WI38 (cell line): Measurements from ENCODE around the gene PHF24.

Experiments
- H3K4me3 ChIP-seq: 2 replicates; pipeline ENCODE4 v1.5.1; 2011; ENCODE audit warnings: low read depth, mild to moderate bottlenecking, control low read depth, low read length
- TF ChIP-seq, protein P1 (sequence below): IDR thresholded peaks from 2 replicates; pipeline ENCODE4 v1.5.1; 2012; ENCODE audit warnings: low read depth, mild to moderate bottlenecking, control low read depth, low read length

PHF24 gene

GRCh38 chr9:34984049-34984448, 26.0 kb downstream of the PHF24 start:
- TF ChIP-seq, protein P1, sequence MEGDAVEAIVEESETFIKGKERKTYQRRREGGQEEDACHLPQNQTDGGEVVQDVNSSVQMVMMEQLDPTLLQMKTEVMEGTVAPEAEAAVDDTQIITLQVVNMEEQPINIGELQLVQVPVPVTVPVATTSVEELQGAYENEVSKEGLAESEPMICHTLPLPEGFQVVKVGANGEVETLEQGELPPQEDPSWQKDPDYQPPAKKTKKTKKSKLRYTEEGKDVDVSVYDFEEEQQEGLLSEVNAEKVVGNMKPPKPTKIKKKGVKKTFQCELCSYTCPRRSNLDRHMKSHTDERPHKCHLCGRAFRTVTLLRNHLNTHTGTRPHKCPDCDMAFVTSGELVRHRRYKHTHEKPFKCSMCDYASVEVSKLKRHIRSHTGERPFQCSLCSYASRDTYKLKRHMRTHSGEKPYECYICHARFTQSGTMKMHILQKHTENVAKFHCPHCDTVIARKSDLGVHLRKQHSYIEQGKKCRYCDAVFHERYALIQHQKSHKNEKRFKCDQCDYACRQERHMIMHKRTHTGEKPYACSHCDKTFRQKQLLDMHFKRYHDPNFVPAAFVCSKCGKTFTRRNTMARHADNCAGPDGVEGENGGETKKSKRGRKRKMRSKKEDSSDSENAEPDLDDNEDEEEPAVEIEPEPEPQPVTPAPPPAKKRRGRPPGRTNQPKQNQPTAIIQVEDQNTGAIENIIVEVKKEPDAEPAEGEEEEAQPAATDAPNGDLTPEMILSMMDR = no peak
- no peak overlapping the region for H3K4me3 ChIP-seq

- TF ChIP-seq, protein P1 = peak; percentile 77
- H3K4me3 ChIP-seq = no peak overlapping the region
Measured at GRCh38 chr9:34985311-34985899, 27.3 kb downstream of the PHF24 start.

DNA sequence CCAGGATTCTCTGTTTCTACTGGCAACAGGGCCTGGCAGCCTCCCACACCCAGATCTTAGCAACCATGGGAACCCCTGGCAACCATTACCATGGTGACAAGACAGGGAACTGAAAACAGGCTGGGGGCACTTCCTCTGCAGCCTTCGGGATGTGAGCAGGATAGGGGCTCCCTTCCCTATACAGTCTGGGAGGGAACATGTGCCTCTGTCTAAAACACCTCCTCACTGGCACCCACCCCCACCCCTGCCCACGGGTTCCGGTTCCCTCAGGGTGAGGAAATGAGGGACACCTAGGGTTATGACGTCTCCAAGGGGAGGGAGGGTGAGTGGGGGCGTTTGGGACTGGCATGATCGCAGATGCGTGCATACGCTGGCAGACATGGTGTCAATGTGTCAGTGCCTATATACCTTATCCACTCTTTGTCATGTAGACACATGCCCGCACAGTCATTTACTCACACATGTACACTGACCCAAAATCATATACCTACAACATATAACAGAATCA, 28.5 kb downstream of the PHF24 start:
- TF ChIP-seq, protein P1 = no peak
- no peak overlapping the region for H3K4me3 ChIP-seq

GRCh38 chr9:34987160-34987901, 29.2 kb downstream of the PHF24 start:
- TF ChIP-seq, protein P1 = no peak
- H3K4me3 ChIP-seq = no peak overlapping the region

GRCh38 chr9:34988218-34989002, 30.3 kb downstream of the PHF24 start:
- TF ChIP-seq, protein P1 = no peak
- H3K4me3 ChIP-seq = peak overlapping the region; percentile 64

DNA sequence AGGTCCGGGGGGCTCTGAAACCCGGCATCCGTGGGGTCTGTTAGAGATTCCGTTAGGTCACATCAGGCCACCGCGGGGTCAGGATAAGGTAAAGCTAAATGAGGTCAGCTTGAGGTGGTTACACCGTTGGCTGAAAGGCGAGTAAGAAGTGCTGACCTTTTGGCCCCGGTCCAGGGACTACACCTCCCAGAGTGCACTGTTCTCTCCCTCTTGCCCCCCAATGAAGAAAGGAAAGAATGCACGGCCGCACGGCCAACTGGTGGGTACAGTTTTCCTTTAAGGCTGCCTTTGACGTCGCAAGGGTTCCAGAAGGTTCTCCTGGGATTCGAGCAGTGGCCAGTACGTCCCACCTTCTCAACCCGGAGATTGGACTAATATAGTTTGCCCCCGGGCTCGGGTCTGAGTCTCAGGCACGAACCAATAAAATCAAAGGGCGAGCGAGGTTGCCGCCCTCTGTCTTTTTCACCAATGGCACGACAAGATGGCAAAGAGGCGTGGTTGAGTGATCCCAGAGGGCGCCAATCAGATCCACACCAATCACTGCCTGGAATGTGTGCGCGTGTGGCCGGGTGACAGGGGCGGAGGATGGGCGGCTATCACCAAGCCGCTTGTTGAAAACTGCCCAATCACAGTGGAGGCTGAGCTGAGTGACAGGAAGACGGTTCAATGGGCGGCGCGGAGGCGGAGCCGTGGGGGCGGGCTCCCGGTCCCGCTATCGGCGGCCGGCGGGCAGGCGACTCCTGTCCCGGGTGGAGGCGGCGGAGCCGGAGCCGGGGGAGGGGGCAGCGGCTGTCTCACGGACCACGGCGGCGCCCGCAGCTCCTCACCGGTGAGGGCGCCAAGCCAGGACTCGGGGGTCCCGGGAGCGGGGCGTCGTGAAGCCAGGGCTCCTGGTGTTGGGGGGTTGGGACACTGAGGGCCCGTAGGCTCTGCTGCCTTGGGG, 31.2 kb downstream of the PHF24 start, which contains the start of gene DNAJB5:
DNAJB5 (plus strand) TSS at position 743 of the 943 bp plus-strand sequence. CDS start 886 bp downstream, outside the sequence.
- TF ChIP-seq, protein P1 = no peak
- peak within 1 kb of the TSS; percentile 90 for H3K4me3 ChIP-seq
